Esophagus muscularis mucosa (tissue), 4 donors: Measurements from ENCODE around the gene DFFB. TPM values are rescaled to one million over a fixed set of nuclear protein-coding genes. Genes with fewer than 3 reads are reported as not detected.

ENCODE experiments used
- DNase-seq: peaks from one replicate; pipeline ENCODE4 v3.0.0-alpha.2; 2017; ENCODE audit errors: extremely low spot score
- H3K27ac ChIP-seq, 4 donors: fragments of 200-600 bp; sonication (generic); replicated peaks in 1 of 4; 1 replicate in 3 of 4; 2 replicates in 1 of 4; pipeline ENCODE4 v1.5.1; 2016 to 2019; ENCODE audit warnings: mild to moderate bottlenecking in 1 of 4
- H3K27me3 ChIP-seq, 4 donors: fragments of 200-600 bp; sonication (generic); one replicate each; pipeline versions ENCODE4 v1.5.1 to v1.6.0; 2016 to 2019
- H3K36me3 ChIP-seq, 4 donors: fragments of 200-600 bp; sonication (generic); one replicate each; pipeline ENCODE4 v1.5.1; 2016 to 2019
- H3K4me1 ChIP-seq, 4 donors: fragments of 200-600 bp; sonication (generic); one replicate each; pipeline ENCODE4 v1.5.1; 2016 to 2019
- H3K4me3 ChIP-seq, 4 donors: fragments of 200-600 bp; sonication (generic); 1 replicate in 2 of 4; 2 replicates in 2 of 4; pipeline ENCODE4 v1.5.1; 2016 to 2019; ENCODE audit warnings: mild to moderate bottlenecking in 4 of 4, moderate library complexity in 1 of 4
- H3K9me3 ChIP-seq, 4 donors: fragments of 200-600 bp; sonication (generic); 1 replicate in 3 of 4; 2 replicates in 1 of 4; pipeline ENCODE4 v1.5.1; 2016 to 2019
- EP300 ChIP-seq: sonication (generic); formaldehyde crosslinking; IDR thresholded peaks from one replicate; pipeline ENCODE4 v1.6.1; 2017; ENCODE audit warnings: antibody characterized with exemption
- POLR2A ChIP-seq: fragments of 450-650 bp; IDR thresholded peaks from one replicate; pipeline ENCODE4 v1.6.1; 2017; ENCODE audit warnings: antibody characterized with exemption, moderate library complexity, mild to moderate bottlenecking, low read depth
- POLR2AphosphoS5 ChIP-seq, 2 donors: sonication (generic); formaldehyde crosslinking; IDR thresholded peaks; one replicate each; pipeline ENCODE4 v1.6.1; 2017; ENCODE audit warnings: antibody characterized with exemption in 2 of 2
- WGBS: methylation state at CpG from one replicate; pipeline ENCODE4 v1.1.5; 2018; 5-methylcytosine and 5-hydroxymethylcytosine counted together
- intact Hi-C: fragments of 100-400 bp; cut with DNase I; formaldehyde crosslinking; loops from one replicate; pipeline ENCODE4 v1.15.1; 2023
- total RNA-seq, 4 donors: library from RNA; depleted of rRNA; stranded (reverse); fragments of >200 nt; gene quantifications; one replicate each; pipeline versions ENCODE4 v1.1.0 to v1.2.1, GENCODE V29; 2016
- TF ChIP-seq, protein P1 (sequence below), 3 experiments: fragments of 200-600 bp in 2 of 3; fragments of 450-650 bp in 1 of 3; sonication (generic) in 2 of 3; IDR thresholded peaks; one replicate each; pipeline ENCODE4 v1.5.1; 2017 to 2019; ENCODE audit warnings: antibody characterized with exemption in 3 of 3, mild to moderate bottlenecking in 2 of 3, moderate library complexity in 1 of 3

Gene DFFB
- total RNA-seq, 4 donors from 2014 or later, result 5.0 to 13.4 (median 5.2) TPM

DNA sequence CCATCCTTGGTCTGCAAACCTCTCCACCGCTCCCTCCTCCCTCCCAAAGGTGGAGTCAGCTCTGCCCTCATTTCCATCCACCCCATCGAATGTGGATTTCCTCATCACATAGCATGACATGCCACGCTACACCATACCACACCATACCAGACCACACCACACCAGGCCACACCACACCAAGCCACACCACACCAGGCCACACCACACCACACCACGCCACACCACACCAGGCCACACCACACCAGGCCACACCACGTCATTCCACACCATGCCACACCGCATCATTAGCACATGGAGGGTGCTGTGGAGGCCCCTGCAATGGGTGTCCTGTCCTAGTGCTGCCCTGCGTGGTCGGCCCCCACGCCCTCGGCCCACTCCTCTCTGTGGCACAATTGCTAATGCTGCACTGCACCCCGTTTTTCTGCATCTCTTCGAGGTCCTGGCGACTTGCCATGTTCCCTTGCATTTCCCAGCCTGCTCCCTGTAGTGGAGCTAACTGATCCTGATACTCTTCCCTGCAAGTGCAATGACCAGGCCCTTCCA lies 11.3 kb downstream of the DFFB start:
- Histone ChIP-seq H3K4me1 (no peaks in the 10 kb centered on the region), H3K9me3 (no peaks in the 10 kb centered on the region), H3K4me3 (no peak overlapping the region), H3K27me3 (no peaks in the 10 kb centered on the region), H3K36me3 (peaks cover 26 to 82% (median 74%) of the 10 kb centered on the region in 4 donors), H3K27ac (no peak overlapping the region)
- TF ChIP-seq, protein P1, sequence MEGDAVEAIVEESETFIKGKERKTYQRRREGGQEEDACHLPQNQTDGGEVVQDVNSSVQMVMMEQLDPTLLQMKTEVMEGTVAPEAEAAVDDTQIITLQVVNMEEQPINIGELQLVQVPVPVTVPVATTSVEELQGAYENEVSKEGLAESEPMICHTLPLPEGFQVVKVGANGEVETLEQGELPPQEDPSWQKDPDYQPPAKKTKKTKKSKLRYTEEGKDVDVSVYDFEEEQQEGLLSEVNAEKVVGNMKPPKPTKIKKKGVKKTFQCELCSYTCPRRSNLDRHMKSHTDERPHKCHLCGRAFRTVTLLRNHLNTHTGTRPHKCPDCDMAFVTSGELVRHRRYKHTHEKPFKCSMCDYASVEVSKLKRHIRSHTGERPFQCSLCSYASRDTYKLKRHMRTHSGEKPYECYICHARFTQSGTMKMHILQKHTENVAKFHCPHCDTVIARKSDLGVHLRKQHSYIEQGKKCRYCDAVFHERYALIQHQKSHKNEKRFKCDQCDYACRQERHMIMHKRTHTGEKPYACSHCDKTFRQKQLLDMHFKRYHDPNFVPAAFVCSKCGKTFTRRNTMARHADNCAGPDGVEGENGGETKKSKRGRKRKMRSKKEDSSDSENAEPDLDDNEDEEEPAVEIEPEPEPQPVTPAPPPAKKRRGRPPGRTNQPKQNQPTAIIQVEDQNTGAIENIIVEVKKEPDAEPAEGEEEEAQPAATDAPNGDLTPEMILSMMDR (IDR thresholded peaks at IDR 0.05), result no peak
- TF ChIP-seq POLR2A (no peak), EP300 (no peak)
- 83% methylated on average over 12 of the region's 13 CpGs for WGBS
- DNase-seq, result no peak
- intact Hi-C loops, result no loop called here

DNA sequence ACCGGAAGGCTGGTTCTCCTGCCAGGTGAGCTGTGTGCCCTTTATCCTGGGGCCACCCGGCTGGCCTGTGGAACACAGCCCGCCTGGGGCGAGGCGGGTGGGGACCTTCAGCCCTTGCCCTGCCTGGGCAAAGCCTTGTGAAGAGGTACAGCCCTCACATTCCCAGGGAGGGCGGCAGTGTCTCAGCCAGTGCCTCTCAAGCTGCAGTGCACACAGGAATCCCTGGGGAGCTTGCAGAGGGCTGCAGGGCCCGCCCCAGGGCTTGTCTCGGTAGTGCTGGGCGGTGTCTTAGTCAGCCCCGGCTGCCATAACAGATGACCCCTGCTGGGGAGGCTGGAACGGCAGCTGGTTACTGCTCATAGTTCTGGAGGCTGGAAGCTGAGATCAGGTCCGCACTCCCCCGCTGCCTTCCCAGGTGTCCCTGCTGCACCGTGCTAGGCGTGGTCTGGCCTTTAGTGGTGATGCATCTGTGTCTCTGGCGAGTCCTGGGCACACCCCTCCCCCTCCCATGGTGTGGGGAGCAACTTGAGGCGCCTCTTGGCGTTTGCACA lies 12.6 kb downstream of the DFFB start:
- 82% methylated on average over 11 of the region's 18 CpGs for WGBS
- Histone ChIP-seq H3K36me3 (peaks cover 30 to 93% (median 83%) of the 10 kb centered on the region in 4 donors), H3K4me3 (no peak overlapping the region), H3K9me3 (no peaks in the 10 kb centered on the region), H3K27ac (no peak overlapping the region), H3K27me3 (no peaks in the 10 kb centered on the region), H3K4me1 (no peaks in the 10 kb centered on the region)
- TF ChIP-seq EP300 (no peak), POLR2A (no peak), POLR2AphosphoS5 (IDR thresholded peaks at IDR 0.05) (no peak)
- TF ChIP-seq, protein P1 (IDR thresholded peaks at IDR 0.05), result no peak
- intact Hi-C loops, result no loop called here
- DNase-seq, result no peak

DNA sequence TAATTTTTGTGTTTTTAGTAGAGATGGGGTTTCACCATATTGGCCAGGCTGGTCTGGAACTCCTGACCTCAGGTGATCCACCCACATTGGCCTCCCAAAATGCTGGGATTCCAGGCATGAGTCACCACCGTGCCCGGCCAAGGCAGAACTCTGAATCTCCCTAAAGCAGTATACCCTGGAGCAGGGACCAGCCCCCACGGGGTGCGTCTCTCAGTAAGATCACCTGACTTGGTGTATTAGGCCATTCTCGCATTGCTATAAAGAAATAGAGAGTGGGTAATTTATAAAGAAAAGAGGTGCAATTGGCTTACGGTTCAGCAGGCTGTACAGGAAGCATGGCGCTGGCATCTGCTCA lies 14.2 kb downstream of the DFFB start:
- WGBS, result 91% methylated on average over 5 of the region's 7 CpGs
- H3K4me1 ChIP-seq, result no peaks in the 10 kb centered on the region
- H3K9me3 ChIP-seq, result no peaks in the 10 kb centered on the region
- TF ChIP-seq POLR2A (no peak), POLR2AphosphoS5 (IDR thresholded peaks at IDR 0.05) (no peak), EP300 (no peak)
- TF ChIP-seq, protein P1 (IDR thresholded peaks at IDR 0.05), result no peak
- DNase-seq, result no peak
- H3K27me3 ChIP-seq, result no peaks in the 10 kb centered on the region
- H3K27ac ChIP-seq, result no peak overlapping the region
- H3K36me3 ChIP-seq, result peaks cover 35 to 98% (median 92%) of the 10 kb centered on the region in 4 donors
- H3K4me3 ChIP-seq, result no peak overlapping the region
- intact Hi-C loops, result no loop called here

DNA sequence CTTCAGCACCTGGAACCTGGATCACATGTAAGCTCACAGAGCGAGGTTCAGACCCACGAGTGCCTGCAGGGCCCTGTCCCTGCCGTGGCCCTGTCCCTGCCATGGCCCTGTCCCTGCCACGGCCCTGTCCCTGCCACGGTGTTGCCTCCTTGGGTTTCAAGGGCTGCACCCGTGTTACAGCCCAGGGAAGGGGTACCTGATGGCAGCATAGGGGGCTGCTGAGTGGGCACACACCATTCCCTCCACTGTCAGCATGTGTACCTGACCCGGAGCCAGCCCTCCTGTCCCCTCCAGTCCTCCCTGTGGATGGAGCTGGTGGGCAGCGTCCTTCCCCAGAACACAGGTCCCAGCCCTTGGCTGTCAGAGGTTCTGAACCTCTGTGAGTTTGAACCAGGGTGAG lies 15.3 kb downstream of the DFFB start:
- 100% methylated on average over 3 of the region's 8 CpGs for WGBS
- intact Hi-C loops, result no loop called here
- Histone ChIP-seq H3K4me3 (no peak overlapping the region), H3K4me1 (no peaks in the 10 kb centered on the region), H3K27ac (no peak overlapping the region), H3K36me3 (peaks cover 35 to 97% (median 91%) of the 10 kb centered on the region in 4 donors), H3K27me3 (no peaks in the 10 kb centered on the region), H3K9me3 (no peaks in the 10 kb centered on the region)
- DNase-seq, result no peak
- TF ChIP-seq, protein P1 (IDR thresholded peaks at IDR 0.05), result no peak
- TF ChIP-seq POLR2AphosphoS5 (IDR thresholded peaks at IDR 0.05) (no peak), POLR2A (no peak), EP300 (no peak)

DNA sequence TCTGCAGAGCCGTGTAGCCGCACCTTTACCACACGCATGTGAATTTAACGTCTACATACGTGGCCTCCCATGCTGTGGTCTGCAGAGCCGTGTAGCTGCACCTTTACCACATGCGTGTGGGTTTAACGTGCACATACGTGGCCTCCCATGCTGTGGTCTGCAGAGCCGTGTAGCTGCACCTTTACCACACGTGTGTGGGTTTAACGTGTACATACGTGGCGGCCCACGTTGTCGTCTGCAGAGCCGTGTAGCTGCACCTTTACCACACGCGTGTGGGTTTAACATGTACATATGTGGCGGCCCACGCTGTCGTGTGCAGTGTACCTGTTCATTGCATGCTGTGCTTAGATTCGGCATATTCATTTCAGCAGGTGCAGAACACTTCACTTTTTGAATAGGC lies 17.5 kb downstream of the DFFB start:
- H3K36me3 ChIP-seq, result peaks cover 39 to 97% (median 87%) of the 10 kb centered on the region in 4 donors
- intact Hi-C loops, result no loop called here
- H3K27me3 ChIP-seq, result no peaks in the 10 kb centered on the region
- DNase-seq, result no peak
- no peak overlapping the region for H3K4me3 ChIP-seq
- TF ChIP-seq EP300 (no peak), POLR2AphosphoS5 (IDR thresholded peaks at IDR 0.05) (no peak), POLR2A (no peak)
- TF ChIP-seq, protein P1 (IDR thresholded peaks at IDR 0.05), result no peak
- H3K9me3 ChIP-seq, result peaks cover 0 to 16% (median 11%) of the 10 kb centered on the region in 4 donors
- no peaks in the 10 kb centered on the region for H3K4me1 ChIP-seq
- H3K27ac ChIP-seq, result no peak overlapping the region
- WGBS, result 97% methylated on average over 23 of the region's 23 CpGs
